Upper lobe of right lung (tissue), 1 donor: ENCODE measurements around the gene SVIL. TPM values are rescaled to one million over a fixed set of nuclear protein-coding genes. Genes with fewer than 3 reads are reported as not detected.
A peak's percentile ranks its signal among the peaks of the same experiment; 100 is the strongest.
"Not testable (repeated sequence)": the region's sequence is repeated elsewhere in the genome, so short reads cannot be mapped to it uniquely, and the experiment has no call there.

ENCODE experiments used
- ATAC-seq: fragments of 200-7000 bp; cut with Tn5 transposase; one replicate; pipeline ENCODE4 v1.9.1; 2020; ENCODE audit warnings: mild to moderate bottlenecking, moderate library complexity
- DNase-seq: peaks from one replicate; pipeline ENCODE4 v3.0.0-alpha.2; 2020
- H3K27ac ChIP-seq: fragments of 200-600 bp; one replicate; pipeline ENCODE4 v1.8.0; 2022
- H3K27me3 ChIP-seq: fragments of 200-600 bp; one replicate; pipeline ENCODE4 v1.8.0; 2022; ENCODE audit warnings: mild to moderate bottlenecking
- H3K36me3 ChIP-seq: fragments of 200-600 bp; one replicate; pipeline ENCODE4 v1.8.0; 2022
- H3K4me1 ChIP-seq: fragments of 200-600 bp; one replicate; pipeline ENCODE4 v1.8.0; 2022
- H3K4me3 ChIP-seq: fragments of 200-600 bp; one replicate; pipeline ENCODE4 v1.8.0; 2022; ENCODE audit warnings: mild to moderate bottlenecking
- H3K9me3 ChIP-seq: fragments of 200-600 bp; one replicate; pipeline ENCODE4 v1.8.0; 2022
- intact Hi-C: fragments of 100-400 bp; cut with DNase I; formaldehyde crosslinking; loops from one replicate; pipeline ENCODE4 v1.11.0; 2022
- total RNA-seq: library from RNA; stranded (reverse); fragmentation: NEBNext Ultra II Directional; extraction: Animal tissue kit (Norgen Biotek cat#: 25700); gene quantifications from one replicate; pipeline ENCODE4 v1.2.1, GENCODE V29; 2021
- TF ChIP-seq, protein P1 (sequence below): fragments of 200-600 bp; IDR thresholded peaks from one replicate; pipeline ENCODE4 v1.8.0; 2022; ENCODE audit warnings: antibody characterized with exemption
- donor health status: DM: no; HTN: yes; CAD: no; lungs with severe emphysema.

Gene SVIL
- total RNA-seq, 1 donor from 2014 or later: 106 TPM

DNA sequence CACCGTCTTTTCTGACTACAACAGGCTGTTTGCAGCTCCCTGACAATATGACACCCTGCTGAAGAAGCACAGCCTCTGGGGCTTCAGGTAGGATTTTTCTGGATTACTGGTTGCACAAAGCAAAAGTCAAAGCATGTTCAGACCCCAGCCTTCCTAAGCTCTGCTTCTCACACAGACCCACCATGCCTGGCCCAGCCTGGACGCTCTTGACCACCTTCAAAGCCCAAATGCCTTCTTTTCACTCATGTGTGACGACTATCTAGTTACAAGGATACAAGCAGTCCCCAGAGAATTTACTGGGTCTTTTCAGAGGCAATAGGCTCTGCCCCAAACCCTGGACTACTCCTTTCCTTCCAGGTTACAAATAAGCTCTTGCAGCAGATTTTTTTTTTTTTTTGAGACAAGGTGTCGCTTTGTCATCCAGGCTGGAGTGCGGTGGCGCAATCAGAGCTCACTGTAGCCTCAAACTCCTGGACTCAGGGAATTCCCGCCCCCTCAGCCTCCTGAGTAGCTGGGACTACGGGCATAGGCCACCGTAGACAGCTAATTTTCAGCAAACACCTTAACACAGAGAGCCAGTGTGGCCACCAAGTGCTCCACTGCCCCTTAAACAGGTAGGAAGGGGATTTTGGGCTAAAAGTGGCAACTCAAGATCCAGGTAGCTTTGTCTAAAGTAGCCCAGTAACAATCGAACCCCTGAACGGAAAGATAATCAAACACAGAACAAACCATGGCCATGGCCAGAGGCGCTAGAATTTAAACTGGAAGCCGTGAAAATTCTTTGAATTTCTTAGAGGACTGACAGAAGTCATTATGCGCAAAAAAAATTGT lies 16.2 kb downstream of the SVIL start:
- H3K4me3 ChIP-seq: no peak overlapping the region
- peak overlapping the region; percentile 21 for H3K27ac ChIP-seq
- ATAC-seq (peak; percentile 90), DNase-seq (peak; percentile 91)
- no peaks in the 10 kb centered on the region for H3K36me3 ChIP-seq
- H3K27me3 ChIP-seq: no peaks in the 10 kb centered on the region
- peaks cover 10% of the 10 kb centered on the region for H3K4me1 ChIP-seq
- intact Hi-C loops: no loop called here
- TF ChIP-seq, protein P1, sequence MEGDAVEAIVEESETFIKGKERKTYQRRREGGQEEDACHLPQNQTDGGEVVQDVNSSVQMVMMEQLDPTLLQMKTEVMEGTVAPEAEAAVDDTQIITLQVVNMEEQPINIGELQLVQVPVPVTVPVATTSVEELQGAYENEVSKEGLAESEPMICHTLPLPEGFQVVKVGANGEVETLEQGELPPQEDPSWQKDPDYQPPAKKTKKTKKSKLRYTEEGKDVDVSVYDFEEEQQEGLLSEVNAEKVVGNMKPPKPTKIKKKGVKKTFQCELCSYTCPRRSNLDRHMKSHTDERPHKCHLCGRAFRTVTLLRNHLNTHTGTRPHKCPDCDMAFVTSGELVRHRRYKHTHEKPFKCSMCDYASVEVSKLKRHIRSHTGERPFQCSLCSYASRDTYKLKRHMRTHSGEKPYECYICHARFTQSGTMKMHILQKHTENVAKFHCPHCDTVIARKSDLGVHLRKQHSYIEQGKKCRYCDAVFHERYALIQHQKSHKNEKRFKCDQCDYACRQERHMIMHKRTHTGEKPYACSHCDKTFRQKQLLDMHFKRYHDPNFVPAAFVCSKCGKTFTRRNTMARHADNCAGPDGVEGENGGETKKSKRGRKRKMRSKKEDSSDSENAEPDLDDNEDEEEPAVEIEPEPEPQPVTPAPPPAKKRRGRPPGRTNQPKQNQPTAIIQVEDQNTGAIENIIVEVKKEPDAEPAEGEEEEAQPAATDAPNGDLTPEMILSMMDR: no peak
- H3K9me3 ChIP-seq: no peaks in the 10 kb centered on the region

GRCh38 chr10:29617880-29618340 lies 16.9 kb downstream of the SVIL start:
- Histone ChIP-seq H3K36me3 (no peaks in the 10 kb centered on the region), H3K9me3 (no peaks in the 10 kb centered on the region), H3K27ac (no peak overlapping the region), H3K4me3 (no peak overlapping the region), H3K27me3 (no peaks in the 10 kb centered on the region), H3K4me1 (peaks cover 10% of the 10 kb centered on the region)
- intact Hi-C loops: no loop called here
- TF ChIP-seq, protein P1: no peak
- DNase-seq (no peak), ATAC-seq (peak; percentile 46)

DNA sequence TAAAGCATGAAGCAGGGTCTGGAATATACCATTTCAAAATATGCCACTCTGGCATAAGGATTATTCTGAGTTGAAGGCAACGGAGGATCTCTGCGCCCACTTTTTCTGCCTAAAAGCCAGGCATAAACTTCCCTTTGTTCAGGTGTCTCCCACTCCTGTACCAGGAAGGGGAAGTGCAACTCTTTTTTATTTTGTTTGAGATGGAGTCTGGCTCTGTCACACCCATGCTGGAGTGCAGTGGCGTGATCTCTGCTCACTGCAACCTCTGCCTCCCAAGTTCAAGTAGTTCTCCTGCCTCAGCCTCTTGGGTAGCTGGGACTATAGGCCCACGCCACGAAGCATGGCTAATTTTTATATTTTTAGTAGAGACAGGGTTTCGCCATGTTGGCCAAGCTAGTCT lies 18.2 kb downstream of the SVIL start:
- Histone ChIP-seq H3K4me1 (peaks cover 10% of the 10 kb centered on the region), H3K27me3 (no peaks in the 10 kb centered on the region), H3K9me3 (no peaks in the 10 kb centered on the region), H3K27ac (no peak overlapping the region), H3K36me3 (no peaks in the 10 kb centered on the region), H3K4me3 (no peak overlapping the region)
- TF ChIP-seq, protein P1: no peak
- intact Hi-C loops: no loop called here
- DNase-seq (no peak), ATAC-seq (no peak)

DNA sequence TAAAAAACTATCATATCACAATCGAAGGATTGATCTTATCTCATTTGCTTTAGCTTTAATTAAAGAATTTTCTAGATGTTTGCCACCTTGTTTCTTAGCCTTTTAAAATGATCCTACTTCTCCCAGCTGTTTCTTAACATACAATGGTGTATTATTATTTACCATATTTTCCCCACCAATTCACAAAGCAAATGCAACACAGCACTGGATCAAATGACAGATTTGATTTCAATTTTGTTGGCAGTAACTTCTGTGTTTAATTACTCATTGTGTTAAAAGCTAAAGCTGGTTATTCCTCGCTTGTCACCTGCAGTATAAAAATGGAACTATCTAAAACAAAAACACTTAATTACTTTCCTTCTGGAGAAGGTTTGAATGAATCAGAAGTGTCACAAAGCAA lies 19.6 kb downstream of the SVIL start:
- no peaks in the 10 kb centered on the region for H3K36me3 ChIP-seq
- intact Hi-C loops: no loop called here
- H3K4me3 ChIP-seq: no peak overlapping the region
- TF ChIP-seq, protein P1: no peak
- DNase-seq (no peak), ATAC-seq (no peak)
- no peaks in the 10 kb centered on the region for H3K27me3 ChIP-seq
- no peak overlapping the region for H3K27ac ChIP-seq
- peaks cover 10% of the 10 kb centered on the region for H3K4me1 ChIP-seq
- H3K9me3 ChIP-seq: no peaks in the 10 kb centered on the region

GRCh38 chr10:29614289-29614688 lies 20.5 kb downstream of the SVIL start:
- intact Hi-C loops, H3K9me3 ChIP-seq, H3K4me1 ChIP-seq, DNase-seq, ATAC-seq, H3K27ac ChIP-seq, H3K36me3 ChIP-seq, H3K4me3 ChIP-seq, H3K27me3 ChIP-seq: not testable (repeated sequence)

DNA sequence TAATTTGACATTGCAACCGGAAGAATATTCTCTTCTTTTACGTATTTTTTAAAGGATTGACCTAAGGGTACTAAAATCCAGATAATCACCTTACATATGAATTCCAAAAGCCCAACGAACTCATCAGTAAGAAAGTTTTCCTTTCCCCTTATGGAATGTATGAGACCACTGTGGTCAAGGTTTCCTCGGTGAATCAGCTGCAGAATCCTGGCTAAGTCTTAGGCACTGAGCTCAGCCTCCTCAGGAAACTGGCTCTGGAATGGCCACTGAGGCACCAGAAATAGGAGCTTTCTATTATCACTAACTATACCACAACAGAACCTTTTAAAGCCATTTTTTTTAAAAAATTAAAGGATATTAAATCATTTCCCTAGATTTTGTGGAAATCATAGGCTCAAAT lies 21.0 kb downstream of the SVIL start:
- ATAC-seq: no peak
- Histone ChIP-seq H3K9me3 (no peaks in the 10 kb centered on the region), H3K27me3 (no peaks in the 10 kb centered on the region), H3K4me1 (peaks cover 1% of the 10 kb centered on the region), H3K4me3 (no peak overlapping the region), H3K36me3 (no peaks in the 10 kb centered on the region), H3K27ac (no peak overlapping the region)
- TF ChIP-seq, protein P1: no peak
- DNase-seq: no peak
- intact Hi-C loops: no loop called here
